Activated T-cell treated with anti-CD3 and anti-CD28 coated beads, Interleukin-2, amount 50 U/mL, for 1 hour (primary cell): ENCODE results near the gene CD1C.
"Not testable (repeated sequence)": the region's sequence is repeated elsewhere in the genome, so short reads cannot be mapped to it uniquely, and the experiment has no call there.

Experiments
- DNase-seq: peaks from one replicate; pipeline ENCODE4 v3.0.0-alpha.2; 2020

Gene CD1C

GRCh38 chr1:158329733-158330132, 40.0 kb downstream of the CD1C start:
- no peak for DNase-seq

DNA sequence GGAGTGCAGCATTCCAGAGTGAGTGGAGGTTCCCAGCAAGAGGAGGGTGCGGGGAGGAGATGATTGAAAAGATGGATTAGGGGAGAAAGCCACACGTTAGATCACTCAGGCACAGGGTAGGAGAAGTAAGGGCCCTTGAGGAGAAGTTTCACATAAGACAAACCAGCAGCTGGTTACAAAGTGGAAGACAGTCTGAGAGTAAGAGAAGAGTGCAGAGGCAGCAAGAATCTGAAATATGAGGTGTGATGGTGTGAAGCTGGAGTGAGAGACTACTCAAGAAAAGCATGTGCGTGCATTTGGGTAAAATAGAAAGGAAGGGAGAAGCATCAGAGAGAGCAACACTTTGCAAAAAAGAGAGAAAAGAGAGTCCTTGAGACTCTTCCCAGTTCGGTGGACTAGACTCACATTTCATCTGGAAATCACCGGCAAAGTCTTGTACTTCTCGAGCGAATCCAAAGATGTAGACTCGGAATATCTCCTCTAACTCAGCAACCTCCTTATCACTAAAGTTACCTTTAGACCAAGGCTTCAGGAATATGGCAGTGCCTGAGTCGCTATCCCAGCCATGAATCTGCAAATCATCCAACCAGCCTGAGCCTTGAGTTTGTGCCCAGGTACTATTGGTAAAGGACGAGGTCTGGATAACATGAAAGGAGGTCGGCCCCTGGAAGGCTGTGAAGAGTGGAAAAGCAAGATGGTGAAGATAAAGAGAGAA, 40.8 kb downstream of the CD1C start:
- no peak for DNase-seq

- DNase-seq = no peak
These were observed 41.3 kb downstream of the CD1C start for GRCh38 chr1:158331106-158331425.

DNA sequence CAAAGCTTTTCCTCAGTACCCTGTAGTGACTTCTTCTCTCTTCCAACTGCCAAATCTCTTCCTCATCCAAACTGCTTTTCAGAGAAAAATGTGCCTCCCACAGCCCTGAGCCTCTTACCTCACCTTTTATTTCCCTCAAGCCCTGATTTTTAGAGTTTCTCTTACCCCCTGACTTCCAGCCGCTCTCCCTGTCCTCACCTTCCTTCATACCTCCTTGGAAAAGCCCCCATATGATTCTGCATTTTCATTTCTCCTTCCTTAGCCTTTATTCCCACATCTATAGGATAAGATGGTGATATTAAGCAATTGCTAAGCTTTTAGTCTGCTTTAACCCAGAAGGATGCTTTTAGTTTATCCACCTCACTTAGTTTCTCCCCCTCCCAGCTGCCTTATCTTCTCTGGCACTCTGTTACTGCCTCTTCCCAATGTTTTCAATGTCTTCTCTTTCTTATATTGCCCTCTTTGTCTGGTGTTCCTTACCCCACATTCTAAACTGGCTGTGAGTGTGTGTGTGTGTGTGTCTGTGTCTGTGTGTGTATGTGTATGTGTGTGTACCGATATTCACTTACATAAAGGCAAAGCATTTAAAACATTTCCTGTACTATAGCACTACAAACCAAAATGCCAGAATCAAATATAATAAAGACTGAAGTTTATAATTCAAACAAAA, 41.9 kb downstream of the CD1C start, which contains the start of gene CD1B:
Gene CD1B (minus strand): TSS at position 51 of the 670 bp plus-strand sequence. CDS start 108 bp downstream, outside the sequence.
- no peak for DNase-seq

DNA sequence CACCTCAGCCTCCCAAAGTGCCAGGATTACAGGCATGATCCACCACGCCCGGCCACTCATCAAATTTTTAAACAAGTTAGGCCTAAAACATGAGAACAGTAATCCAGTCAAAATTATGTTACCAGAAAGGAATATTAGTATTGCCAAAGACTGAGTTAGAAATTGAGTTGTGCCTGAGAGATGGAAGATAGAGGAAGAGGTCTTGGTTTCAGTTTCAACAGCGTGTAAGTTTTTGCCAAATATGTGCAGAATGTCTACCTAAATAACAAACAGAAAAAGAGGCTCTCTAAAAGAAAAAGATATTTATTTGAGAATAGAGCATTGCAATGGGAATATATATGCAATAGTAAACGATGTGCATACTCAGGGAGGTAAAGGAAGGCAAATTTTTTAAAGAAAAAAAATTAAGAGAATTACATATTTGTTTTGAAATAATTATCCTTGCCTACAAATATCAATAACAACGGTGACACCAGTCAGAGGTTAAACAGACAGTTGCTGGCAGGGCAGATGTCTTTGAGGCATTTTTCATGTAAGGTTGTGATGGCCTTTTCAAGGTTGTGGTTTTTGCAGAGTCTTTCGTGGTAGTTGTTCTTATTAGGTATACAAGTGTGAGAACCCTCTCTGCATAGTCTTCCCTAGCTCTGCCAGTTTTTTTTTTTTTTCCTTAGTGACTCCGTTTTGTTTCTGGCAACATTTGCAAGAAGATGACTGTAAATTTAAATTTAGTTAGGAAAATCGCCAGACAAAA, 43.9 kb downstream of the CD1C start:
- DNase-seq = no peak

DNA sequence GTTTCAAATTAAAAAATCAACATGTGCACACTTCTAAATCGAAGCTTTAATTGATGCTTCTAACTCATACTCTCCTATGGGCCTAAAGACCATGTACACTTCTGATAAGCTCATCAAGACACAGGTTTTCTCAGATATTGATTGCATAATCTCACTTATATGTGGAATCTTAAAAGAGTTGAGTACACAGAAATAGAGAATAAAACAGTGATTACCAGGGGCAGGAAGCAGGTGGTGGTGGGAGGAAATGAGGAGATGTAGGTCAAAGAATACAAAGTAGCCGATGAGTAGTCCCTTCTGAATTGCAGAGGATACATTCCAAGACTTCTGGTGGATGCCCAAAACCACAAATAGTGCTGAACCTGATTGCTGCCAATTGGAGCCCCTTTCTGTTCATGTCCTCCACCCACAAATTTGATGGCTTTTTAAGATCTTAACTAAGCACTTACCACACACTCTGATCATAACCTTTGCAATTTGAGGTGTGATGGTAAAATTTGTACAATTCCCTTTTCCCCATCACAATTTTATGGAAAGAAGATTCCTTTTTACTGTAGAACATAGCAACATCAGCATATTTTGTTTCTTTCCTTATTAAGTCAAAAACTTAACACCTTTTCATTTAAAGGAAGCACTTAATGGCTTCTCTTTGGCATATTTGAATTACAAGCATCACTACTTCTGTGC, 44.9 kb downstream of the CD1C start:
- DNase-seq = no peak

DNA sequence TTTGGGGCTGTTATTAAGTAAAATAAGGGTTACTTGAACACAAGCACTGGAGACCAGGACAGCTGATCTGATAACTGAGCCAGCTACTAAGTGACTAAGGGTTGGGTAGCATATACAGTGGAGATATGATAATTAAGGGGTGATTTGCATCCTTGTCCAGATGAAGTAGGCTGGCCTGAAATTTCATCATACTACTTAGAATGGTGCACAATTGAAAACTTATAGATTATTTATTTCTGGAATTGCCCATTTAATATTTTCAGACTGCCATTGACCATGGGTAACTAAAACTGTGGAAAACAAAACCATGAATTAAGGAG, 45.5 kb downstream of the CD1C start:
- no peak for DNase-seq

DNA sequence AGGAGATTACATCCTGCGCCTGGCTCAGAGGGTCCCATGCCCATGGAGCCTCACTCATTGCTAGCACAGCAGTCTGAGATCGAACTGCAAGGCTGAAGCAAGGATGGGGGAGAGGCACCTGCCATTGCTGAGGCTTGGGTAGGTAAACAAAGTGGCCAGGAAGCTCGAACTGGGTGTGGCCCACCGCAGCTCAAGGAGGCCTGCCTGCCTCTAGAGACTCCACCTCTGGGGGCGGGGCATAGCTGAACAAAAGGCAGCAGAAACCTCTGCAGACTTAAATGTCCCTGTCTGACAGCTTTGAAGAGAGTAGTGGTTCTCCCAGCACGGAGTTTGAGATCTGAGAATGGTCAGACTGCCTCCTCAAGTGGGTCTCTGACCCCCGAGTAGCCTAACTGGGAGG, 46.7 kb downstream of the CD1C start:
- DNase-seq = not testable (repeated sequence)
